NCI-H2196 treated with DMSO at 0.1 percent for 48 hours (cell line): ENCODE measurements around the gene SLC8B1.
A peak's percentile ranks its signal among the peaks of the same experiment; 100 is the strongest.
"Not testable (repeated sequence)": the region's sequence is repeated elsewhere in the genome, so short reads cannot be mapped to it uniquely, and the experiment has no call there.

Experiments
- DNase-seq: peaks from one replicate; lab custom pipeline; 2025; ENCODE audit not compliant: unreplicated experiment; lab: John Stamatoyannopoulos, UW

Gene SLC8B1

GRCh38 chr12:113358381-113359132 is 23.6 kb upstream of the SLC8B1 start, which contains the start of gene PLBD2:
Gene PLBD2 (plus strand): TSS chr12:113358587. CDS start chr12:113358601, 14 bp downstream.
- peak; percentile 71 for DNase-seq

- DNase-seq = not testable (repeated sequence)
Measured at GRCh38 chr12:113354192-113354591, 19.3 kb upstream of the SLC8B1 start.

GRCh38 chr12:113351089-113351488 is 16.2 kb upstream of the SLC8B1 start:
- DNase-seq = no peak

- no peak for DNase-seq
Measured at GRCh38 chr12:113348849-113349536, 14.1 kb upstream of the SLC8B1 start.

GRCh38 chr12:113347892-113348291 is 13.0 kb upstream of the SLC8B1 start:
- DNase-seq = no peak

- DNase-seq = no peak
Measured at GRCh38 chr12:113347107-113347506, 12.2 kb upstream of the SLC8B1 start.

GRCh38 chr12:113346353-113346752 is 11.4 kb upstream of the SLC8B1 start:
- DNase-seq = no peak

- DNase-seq = no peak
Measured at GRCh38 chr12:113345318-113345717, 10.4 kb upstream of the SLC8B1 start.

- no peak for DNase-seq
Measured at GRCh38 chr12:113341535-113341934, 6.6 kb upstream of the SLC8B1 start.

- no peak for DNase-seq
Measured at GRCh38 chr12:113340061-113340460, 5.2 kb upstream of the SLC8B1 start.

GRCh38 chr12:113339540-113339939 is 4.6 kb upstream of the SLC8B1 start:
- no peak for DNase-seq

GRCh38 chr12:113333877-113334785 is 778 bp downstream of the SLC8B1 start:
- DNase-seq = no peak

GRCh38 chr12:113333418-113333750 is 1.5 kb downstream of the SLC8B1 start:
- DNase-seq = no peak

GRCh38 chr12:113332688-113333417 is 2.1 kb downstream of the SLC8B1 start:
- DNase-seq = no peak

GRCh38 chr12:113330505-113330904 is 4.4 kb downstream of the SLC8B1 start:
- no peak for DNase-seq

GRCh38 chr12:113329791-113330417 is 5.0 kb downstream of the SLC8B1 start:
- no peak for DNase-seq

GRCh38 chr12:113329022-113329790 is 5.7 kb downstream of the SLC8B1 start:
- DNase-seq = no peak

GRCh38 chr12:113328368-113328889 is 6.5 kb downstream of the SLC8B1 start:
- no peak for DNase-seq

- no peak for DNase-seq
Measured at GRCh38 chr12:113326775-113327395, 8.0 kb downstream of the SLC8B1 start.
